NCI-H82 treated with DMSO at 0.1 percent for 48 hours (cell line): ENCODE data around the gene DGKG.

Experiments
- DNase-seq: peaks from one replicate; lab custom pipeline; 2025; ENCODE audit not compliant: unreplicated experiment; lab: John Stamatoyannopoulos, UW

Gene DGKG

DNA sequence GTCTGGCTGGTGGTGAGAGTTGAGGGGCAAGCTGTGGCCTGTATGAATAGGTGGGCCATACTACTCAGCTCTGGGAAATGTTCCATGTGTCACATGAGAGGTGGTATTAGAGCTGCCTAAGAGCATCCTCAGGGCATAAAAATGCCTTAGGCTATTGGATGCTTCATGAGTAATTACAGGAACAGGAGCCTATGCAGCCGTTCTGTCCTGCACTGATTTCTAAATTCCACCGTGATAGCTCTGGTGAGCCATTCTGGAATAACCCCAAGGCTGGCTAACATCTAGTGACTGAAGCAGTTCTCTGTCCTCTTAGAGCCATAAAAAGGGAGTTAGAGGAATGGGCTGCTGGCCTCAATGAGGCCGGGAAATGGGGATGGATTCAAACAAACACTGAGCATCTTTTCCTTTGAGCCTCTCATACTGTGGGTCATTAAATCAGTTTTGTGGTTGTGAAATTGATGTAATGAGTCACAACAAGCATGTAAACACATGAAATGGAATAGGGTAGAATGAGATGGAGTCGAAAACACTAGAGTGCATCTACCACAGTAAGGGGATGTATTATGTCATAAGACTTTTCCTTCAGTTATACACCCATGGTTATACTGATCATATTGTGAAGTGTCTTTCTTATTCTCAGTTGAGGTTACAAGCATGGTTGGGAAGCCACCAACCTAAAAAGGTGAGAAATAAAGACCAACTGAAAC lies 41.0 kb downstream of the DGKG start:
- no peak for DNase-seq

GRCh38 chr3:186319945-186320344 lies 42.1 kb downstream of the DGKG start:
- DNase-seq: no peak

DNA sequence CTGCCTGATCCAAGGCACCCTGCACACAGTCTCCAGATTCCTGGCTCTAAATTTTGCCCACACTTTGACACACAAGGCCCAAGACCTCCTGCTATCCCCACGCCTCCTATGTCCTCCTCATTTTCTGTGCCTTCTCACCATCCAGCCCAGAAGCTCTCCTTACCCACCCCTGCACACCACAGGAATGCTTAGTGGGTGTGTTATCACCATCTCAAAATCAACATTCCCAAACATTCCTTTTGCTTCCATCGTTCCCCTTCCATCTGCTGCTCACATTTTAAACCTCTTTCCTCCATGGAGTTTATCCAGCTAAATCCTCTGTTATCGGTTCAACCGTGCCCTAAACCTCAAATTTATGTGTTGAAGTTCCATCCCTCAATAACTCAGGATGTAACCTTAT lies 43.9 kb downstream of the DGKG start:
- DNase-seq: no peak

DNA sequence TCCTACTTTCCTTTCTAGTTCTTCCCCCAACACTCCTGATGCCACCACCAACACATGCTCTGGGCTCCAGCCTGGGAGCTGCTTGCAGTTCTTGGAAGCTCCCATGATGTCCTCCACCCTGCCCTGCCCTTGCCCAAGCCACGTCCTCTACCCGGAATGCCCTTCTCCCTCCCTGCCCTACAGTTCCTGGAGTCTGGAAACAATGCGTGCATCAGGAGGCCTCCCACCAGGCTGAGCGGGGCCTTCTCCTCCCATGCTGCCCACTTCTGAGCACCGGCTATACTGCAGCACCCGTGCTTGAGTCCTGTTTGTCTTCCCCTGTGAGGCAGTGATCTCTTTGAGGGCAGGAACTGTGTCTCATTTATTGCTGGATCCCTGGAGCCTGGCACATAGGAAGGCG lies 44.6 kb downstream of the DGKG start:
- no peak for DNase-seq

DNA sequence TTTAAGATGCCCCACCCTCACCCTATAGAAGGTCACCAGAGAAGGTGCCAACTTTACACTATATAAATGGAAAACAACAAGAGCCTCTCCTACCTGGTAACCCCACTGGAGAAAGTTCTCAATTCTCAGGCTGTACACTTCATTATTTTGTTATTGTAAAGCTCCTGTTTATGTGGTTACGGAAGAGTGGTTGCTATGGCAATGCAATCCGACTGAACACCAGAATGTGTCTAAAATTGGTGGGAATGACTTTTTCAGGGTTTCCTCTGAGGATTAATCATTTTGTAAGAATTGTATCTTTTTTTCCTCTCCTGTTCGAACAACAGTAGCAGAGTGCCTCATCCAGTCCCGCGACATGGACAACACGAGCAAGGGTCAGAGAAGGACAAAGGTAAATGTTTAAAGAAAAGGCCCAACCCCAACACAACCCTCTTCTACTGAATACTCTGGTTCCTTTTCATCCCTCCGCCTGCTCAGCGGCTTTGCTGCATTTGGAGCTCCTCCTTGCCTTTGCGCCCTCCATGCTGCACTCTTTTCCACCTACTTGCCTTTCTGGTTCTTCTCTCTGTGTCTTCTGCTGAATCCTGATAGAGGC lies 45.3 kb downstream of the DGKG start:
- DNase-seq: no peak

DNA sequence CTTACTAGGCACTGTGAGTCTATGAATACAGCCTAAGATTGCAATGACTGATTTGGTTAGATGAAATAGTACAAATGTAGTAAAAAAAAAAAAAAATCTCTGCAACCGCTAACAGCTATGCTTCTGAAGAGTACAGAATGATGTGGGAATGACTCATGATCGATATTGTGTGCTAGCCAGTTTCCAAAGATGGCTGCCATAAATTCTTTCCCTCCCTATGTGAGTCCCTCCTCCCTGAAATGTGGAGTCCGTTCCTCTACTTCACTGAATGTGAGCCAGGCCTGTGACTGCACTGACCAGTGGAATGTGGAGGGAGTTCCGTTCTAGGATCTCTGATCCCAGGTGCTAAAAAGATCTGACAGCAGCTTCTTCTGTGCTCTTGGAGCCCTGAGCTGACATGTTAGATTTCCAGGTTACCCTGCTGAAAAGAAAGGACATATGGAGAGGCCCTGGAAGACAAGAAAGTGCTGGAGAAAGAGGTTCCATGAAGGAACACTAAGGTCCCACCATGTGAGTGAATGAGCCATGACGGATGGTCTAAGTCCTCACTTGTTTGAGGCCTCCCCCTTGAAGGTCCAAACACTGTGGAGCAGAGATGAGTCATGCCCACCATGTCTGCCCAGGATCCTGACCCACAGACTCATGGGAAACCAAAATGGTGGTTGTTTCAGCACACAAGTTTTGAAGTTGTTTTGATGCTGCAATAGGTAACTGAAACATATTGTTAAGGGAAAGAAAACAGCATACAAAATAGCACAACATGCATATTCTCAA lies 46.3 kb downstream of the DGKG start:
- no peak for DNase-seq

- no peak for DNase-seq
Observed at GRCh38 chr3:186314896-186315295, 47.1 kb downstream of the DGKG start.

GRCh38 chr3:186311441-186311840 lies 50.6 kb downstream of the DGKG start:
- no peak for DNase-seq

- DNase-seq: no peak
Observed at GRCh38 chr3:186308549-186308948, 53.5 kb downstream of the DGKG start.

DNA sequence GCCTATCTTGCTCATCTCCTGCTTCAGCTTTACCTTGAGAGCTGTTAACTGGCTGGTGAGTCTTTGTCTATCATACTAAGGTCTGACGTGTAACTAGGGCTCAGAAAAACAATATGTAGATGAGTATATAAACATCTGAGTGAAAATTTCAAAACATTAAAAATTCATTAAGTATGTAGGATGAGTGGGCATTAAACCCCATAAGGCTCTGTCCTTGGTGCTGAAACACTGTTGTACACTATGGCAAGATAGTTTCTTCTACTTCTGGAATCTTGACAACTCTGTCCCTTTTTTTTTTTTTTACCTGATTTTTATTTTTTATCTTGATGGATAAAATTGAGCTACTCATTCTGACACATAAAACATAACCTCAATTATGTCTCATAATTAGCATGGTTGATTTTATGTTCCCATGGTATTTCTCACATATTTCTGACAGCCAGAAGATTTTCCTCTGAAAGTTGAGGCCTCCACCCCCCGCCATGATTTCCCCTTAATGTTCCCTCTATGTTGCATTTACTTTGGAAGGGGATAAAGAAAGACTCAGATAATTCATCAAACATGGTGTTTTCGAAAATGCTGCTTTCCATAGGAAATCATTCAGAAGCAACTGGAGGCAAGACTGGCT lies 54.3 kb downstream of the DGKG start:
- no peak for DNase-seq

- no peak for DNase-seq
Observed at GRCh38 chr3:186305286-186305685, 56.7 kb downstream of the DGKG start.

GRCh38 chr3:186303965-186304364 lies 58.1 kb downstream of the DGKG start:
- no peak for DNase-seq

- DNase-seq: no peak
Observed at GRCh38 chr3:186299327-186299726, 62.7 kb downstream of the DGKG start.

- no peak for DNase-seq
Observed at GRCh38 chr3:186298876-186299275, 63.2 kb downstream of the DGKG start.

DNA sequence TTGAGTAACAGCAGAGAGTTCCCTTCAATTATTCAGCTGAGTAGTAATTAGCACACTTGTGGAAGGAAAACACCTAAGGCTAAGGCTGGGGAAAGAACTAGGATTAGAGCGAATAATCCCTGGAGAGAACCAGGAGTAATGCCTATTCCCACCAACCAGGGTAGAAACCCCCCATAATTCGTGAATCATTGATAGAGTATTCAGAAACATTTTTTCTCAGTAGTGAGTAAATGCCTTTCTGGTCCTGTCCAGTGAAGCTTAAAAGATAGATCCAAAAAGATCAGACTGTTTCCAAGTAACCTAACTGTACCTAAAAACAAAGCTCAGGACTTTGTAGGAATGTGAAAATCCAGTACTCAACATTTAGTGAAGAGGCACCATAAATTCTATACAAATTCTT lies 71.2 kb downstream of the DGKG start:
- DNase-seq: no peak

DNA sequence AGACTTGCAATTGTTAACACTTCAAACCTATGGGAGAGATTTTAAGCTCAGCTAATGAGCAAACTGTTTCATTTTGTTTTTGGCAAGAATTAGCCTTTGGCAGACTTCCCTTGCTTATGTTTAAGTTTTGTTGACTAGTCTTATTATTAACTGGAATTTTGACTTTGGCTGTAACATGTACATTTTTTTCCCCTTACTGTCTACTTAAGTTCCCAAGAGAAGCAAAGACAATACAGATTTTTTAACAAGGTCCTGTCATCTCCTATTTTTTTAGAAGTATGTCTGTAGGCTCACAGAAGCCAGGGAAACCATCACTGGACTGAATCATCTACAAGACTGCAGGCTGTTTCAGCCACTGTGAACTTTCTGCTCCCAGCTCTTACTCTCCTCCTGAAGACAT lies 74.3 kb downstream of the DGKG start:
- no peak for DNase-seq

GRCh38 chr3:186286114-186286513 lies 75.9 kb downstream of the DGKG start:
- DNase-seq: no peak

GRCh38 chr3:186284661-186285060 lies 77.4 kb downstream of the DGKG start:
- DNase-seq: no peak

- no peak for DNase-seq
Observed at GRCh38 chr3:186284349-186284652, 77.7 kb downstream of the DGKG start.

DNA sequence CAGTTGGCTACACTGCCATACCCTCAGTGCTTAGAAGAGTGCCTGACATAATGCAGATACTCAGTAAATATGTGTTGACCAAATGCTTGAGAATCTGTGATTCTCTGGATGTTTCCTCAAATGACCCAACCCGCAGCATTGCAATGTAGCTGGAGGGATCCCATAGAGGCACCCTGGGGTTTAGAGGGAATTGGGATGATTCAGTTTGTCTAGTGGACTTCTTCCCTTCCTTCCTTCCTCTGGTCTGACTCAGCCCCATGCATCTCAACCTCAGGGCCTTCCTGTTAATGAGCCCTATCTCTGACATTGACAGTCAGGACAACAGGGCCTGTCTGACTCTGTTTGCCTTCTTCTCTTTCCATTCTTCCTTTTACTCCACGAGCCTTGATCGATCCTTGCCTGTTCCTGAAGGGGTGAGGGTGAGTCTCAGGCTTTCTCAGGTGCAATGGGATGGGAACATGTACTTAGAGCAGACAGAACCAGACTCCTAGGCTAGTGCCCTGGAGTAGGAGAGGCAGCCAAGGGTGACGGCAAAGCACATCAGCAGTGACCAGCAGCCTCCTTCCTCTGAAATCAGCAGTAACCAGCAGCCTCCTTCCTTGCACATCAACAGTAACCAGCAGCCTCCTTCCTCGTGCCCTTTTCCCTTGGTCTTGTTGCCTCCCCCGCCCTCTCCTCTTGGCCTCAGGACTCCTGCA lies 78.2 kb downstream of the DGKG start:
- DNase-seq: no peak

DNA sequence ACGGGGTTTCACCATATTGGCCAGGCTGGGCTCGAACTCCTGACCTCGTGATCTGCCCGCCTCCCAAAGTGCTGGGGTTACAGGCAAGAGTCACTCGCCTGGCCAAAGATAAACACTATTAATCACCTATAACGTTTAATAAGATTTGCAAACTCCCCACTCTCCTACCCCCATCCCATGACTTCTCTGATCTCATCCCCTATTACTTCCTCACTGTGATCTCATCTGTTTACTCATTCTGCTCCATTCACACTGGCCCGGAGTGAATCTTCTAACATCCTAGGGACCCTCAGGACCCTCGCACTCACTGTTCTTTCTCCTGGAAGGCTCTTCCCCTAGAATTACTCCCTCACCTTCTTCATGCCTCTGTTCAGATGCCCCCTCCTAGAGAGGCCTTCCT lies 78.9 kb downstream of the DGKG start:
- no peak for DNase-seq
